DMS114 treated with DMSO at 0.1 percent for 48 hours (cell line): Measurements from ENCODE around the gene FOXF1.

Source experiments
- DNase-seq: peaks from one replicate; lab custom pipeline; 2025; ENCODE audit not compliant: unreplicated experiment; lab: John Stamatoyannopoulos, UW

Gene FOXF1

DNA sequence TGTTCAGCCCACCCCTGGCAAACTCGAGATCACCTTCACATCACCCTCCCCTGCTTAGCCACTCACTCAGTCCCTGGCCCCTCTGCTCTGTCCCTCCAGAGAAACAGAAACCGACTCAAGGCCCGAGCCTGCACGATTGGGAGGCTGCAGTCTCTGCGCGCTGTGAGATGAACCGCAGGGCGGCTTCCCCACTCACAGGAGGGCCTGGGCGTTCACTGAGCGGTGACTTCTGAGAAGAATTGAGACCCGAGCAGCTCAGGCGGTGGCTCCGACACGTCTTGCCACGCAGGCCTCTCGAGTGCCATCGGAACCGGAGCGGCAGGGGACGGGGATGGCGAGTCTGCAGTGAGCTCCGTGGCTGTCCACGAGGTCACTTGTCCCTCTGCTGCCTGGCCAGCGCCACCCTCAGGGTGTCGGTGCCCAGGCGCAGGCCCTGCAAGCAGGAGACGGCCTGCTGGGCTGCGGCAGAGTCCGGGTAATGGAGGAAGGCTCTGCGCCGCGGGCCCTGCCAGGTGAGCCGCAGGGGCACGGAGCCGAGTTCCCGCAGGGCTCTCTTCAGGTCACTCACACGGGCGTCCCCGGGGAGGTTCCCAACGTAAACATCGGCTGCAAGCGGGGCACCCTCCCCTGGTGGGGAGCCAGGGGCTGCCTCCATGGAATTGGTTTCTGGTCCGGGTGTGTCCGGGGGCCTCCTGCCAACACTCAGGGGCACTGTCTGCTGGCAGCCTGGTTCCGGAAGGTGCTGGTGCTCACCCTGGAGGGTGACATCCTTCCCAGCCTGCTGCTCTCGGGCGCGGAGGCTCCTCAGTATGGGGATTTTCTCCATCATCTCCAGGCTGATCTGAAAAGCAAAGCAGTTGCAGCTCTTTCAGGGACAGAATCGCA is 21.6 kb downstream of the FOXF1 start:
- no peak for DNase-seq

DNA sequence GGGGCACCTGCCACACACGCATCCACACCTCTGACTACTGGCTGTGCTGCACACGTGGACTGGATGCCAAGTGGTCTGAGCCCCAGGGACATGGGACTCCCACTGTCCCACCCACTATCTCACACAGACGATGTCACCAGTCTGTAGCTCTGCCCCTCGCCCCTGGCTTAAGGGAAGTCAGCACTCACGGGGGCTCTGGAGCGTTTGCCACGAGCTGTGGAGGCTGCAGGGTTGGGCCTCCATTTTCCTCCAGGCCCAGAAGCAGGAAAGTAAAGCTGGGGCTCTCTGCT is 22.1 kb downstream of the FOXF1 start:
- no peak for DNase-seq

DNA sequence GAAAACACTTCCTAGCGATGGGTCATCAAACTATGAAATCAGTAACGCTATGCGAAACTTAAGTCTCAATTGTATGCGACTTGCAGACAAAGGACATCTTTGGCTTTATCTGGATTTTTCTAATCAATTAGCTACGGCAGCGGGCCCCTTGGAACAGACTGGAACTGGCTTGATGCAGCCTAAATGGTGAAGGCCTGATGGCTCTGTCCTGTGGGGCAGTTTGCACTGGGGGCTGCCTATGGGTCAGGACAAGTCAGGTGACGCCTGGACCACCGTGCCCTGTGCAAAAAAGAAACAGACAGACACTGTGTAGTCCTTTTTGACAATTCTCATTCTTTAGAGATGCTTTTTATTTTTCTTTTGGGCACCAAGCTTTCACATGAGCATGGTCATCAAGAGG is 22.7 kb downstream of the FOXF1 start:
- DNase-seq: no peak

DNA sequence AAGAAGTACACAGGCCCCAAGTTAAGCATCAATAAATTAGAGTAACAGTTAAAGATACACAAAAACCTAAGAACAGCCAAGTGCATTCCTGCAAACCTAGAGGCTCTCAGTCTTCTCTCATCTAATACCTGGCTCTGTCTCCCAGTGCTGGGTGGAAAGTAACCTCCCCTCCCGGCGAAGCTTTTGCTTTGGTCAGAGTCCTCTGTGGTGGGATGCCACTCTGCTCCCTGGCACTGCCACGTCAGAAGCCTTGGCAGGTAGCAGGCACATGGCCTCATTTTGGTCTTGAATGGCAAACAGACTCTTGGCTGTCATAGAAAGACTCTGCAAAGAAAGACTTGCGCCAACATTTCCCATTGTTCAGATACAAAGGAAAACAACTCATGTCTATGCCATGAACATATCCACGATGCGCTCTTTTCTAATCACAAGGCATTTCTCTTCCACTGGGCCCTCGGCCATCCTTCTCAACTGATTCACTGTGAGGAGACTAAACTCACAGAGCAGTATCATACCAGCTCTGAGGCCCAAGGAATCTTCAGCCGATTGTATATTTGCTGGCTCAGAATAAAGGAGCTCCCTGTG is 23.5 kb downstream of the FOXF1 start:
- DNase-seq: no peak

DNA sequence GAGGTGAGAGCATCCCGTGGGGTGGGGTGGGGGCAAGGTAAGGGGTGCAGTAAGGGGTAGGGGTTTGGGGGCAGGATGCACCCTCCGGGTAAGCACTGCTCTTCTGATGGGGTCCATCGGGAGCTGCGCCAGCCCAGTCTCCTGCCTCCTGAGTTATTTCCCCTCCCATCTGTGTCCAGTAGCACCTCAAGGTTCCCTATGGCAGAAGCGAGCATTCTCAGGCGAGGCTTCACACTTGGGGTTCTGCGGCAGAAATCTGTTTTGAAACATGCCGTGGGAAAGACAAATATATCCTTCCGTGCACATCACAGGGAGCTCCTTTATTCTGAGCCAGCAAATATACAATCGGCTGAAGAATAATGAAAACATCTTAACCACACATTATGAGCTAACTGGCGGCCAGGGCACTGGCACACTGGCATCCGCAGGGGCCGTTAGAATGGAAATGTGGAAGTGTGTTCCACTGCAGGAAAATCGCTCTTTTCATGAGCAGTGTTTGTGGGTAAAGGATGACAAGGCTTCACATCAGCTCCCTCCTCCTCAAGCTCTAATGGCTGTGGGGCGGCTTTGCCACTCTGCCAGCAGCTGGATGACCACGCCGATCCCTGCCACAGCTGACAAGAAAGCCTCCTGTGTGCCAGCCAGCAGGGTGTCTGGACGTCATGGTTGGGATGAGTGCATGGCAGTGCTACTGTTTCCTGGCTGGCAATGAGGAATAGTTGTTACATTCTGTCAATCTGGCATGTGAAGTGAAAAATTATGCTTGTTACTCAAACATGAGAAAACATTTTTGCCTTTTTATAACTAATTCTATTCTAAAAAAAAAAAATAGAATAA is 24.7 kb downstream of the FOXF1 start:
- no peak for DNase-seq

DNA sequence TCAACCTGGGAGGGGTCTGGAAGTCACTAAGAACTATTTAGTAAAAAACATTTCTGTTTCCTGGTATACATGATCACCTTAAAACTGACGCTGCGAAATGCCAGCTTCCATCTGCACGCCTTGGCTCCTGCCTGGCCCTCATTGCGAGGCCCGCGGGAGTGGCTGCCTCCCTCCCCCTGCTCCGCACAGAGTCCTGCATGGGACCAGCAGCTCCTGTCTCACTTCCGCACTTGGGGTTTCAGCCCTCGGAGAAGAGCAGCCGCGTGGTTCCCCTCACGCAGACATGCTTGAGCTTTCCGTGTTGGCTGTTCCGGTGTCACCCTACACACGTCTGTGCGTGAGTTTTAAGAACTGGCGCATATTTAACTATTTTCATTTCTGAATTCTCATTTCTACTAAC is 26.3 kb downstream of the FOXF1 start:
- DNase-seq: no peak

DNA sequence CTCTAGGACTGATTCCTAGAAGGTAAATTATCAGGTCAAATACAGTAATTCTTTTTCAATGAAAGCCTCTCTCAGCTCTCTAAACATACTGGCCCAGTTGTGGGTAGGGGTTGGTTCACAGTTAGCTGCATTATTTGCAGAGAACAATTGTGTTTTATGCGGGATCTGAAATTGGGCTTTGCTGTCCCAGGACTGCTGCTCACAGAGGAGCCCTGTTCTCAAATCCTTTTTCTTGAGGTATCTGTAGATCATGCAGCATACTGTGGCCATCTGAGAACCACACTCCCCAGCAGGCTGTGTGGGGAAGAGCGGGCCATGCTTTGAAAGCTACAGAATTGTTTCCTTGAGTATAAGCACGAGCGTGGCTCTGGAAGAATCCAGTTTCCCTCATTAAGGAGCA is 27.2 kb downstream of the FOXF1 start:
- no peak for DNase-seq

DNA sequence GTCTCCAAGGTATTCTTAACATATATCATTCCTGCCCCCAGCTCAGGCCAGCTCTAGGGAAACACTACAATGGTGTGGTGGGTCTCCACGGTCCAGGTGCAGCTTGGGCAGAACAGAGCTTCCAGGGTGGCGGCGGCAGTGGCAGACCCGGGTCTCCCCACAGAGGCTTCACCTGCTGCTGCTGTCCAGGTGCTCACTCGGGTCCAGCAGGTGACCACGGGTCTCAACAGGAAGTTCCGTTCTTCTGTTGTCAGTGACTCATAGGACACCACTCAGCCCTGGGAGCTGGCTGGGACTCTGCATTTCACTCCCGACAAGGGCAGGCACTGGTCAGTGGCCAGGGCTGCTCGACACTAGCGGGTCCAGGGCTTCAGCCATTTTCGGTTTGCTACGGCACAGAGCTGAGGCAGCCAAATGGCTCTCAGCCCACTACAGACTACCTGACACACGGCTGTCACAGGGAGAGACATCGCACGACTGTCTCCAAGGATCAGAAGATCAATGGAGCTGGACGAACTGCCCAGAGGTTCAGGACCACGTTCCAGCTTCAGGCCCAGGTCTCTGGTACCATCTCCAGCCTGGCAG is 28.0 kb downstream of the FOXF1 start:
- no peak for DNase-seq

DNA sequence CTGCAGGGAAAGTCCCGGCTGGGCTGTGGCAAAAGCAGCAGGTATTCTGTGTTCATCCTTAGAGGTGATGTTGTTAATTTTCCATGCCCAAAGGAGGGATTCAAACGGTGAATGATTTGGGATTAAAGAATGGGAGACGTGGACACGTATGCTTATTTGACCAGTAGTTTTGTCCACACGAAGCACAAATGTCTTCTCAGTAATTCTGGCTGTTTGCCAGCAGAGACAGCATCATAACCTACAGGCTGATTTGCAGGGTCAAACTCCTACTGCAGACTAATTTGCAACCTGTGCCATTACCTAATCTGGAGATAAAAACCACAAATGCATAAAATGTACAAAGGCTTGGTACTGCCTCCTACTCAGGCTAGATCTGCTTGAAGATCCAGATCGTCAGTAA is 30.6 kb downstream of the FOXF1 start:
- DNase-seq: no peak

DNA sequence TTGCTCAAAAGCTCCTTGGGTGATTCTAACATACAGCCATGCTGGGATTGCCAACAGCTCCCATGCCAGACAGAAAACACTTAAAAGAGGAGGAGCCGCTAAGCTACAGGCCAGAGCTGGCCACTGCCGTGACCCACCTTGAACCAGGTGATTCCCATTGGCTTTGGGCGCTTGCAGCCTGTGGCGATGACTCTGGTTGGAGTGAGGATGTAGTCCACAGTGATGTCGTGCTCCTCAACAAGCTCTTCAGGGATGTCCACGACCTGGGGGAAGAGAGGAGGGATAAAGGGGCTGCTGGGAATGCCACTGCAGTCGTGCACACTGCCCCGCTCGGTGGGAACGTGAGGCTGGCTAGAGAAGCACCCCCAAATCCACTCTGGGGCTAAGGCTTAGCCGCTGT is 31.2 kb downstream of the FOXF1 start:
- DNase-seq: no peak

DNA sequence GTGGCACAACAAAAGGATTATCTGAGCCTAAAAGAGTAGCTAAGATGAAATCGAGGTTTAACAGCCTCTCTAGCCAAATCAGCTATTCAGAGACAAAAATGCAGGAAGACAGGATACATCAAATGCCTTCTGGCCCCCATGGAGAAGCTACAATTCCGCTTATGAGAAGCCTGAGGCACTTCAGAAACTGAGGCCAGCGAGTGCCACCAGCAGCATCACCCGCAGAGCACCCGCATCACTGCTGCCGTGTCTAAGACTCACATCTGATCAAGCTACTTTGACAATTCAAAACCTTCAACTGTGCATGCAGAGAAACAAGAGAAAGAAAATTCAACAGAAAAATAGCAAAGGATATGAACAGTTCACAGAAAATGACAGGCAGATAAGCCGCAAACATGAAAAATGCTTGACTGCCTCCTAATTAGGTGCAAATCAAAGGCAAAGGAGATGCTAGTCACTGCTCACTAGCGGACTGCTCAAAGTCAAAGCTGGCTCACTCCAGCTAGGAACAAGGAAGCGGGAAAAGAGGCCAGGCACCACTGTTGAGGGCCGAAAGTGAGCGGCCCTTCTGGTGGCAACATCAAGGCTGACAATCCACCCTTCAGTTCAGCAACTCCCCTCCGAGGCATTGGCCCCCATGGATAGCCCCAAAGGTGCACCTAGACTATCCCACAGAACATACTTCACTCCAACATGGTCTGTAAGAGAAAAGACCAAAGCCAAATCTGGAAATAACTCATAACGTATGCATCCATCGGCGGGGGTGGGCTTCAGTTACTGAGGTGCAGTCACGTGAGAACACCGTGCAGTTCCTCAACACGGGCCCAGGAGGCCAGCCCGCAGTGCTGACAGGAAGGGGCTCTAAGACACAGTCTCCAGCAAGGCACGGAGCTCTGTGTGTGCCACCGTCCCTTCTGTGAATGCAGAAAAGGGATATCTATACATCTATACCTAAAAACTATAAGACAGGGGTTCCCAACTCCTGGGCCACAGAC is 32.7 kb downstream of the FOXF1 start:
- no peak for DNase-seq

DNA sequence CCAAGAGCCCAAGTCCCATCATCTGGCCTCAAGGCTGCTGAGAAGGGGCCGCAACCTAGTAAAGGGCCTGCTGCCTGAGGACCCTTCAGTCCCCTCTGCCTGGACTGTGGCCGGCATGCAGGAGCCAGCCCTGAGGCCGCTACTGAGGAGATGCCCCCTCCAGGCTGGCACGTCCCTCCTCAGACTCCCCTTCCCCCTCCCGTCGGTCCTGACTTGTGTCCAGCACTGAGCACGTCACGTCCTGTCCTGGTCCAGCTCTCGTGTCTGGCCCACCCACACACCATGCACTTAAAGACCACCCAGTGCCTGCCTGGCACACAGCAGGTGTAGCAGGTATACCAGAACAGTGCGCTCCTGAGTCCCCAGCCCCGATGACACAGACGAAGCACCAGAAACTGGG is 35.2 kb downstream of the FOXF1 start:
- DNase-seq: no peak

DNA sequence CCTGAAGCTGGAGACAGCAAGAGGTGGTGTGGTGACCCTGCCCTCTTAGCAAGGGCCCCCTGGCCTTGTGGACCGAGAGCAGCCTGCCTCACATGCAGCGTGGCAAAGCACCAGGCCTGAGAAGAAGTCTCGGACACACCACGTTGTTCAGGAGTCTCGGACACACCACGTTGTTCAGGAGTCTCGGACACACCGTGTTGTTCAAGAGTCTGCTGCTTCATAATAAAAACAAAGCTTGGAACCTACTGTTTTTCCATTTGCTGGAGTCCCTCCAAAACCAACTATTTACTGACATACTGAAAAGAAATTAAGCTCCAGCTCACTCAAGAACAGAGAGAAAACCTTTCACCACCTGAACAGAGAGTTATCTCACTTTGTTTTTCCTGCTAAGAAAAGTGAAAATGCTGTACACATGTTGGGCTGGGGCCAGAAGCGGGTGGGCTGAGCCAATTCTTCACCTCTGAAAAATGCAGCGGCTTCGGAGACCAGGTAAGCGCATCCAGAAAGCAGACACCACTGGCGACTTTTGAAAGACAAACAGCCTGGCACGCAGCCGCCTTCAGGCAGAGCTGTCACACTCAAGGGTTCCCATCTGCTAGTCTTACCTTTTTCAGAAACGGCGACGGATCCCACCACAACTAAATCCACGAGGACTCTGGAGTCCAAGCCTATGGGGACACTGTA is 35.8 kb downstream of the FOXF1 start:
- no peak for DNase-seq

DNA sequence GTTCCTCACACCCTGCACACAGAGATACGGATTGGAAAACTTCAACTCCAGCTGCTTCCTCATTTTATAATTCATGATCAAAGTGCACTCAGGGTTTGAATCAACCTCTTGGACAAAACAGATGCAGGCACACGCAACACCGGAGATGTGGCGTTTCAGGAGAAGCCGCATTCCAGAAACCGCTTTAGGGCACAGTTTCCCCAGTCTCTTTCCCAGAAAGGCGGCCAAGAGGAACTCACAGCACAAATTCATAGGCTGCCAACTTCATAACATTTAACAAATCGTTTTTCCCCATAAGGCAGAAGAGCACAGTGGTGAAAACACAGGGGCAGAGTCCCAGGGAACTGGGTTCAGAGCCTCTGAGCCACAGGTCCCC is 36.3 kb downstream of the FOXF1 start:
- DNase-seq: no peak

DNA sequence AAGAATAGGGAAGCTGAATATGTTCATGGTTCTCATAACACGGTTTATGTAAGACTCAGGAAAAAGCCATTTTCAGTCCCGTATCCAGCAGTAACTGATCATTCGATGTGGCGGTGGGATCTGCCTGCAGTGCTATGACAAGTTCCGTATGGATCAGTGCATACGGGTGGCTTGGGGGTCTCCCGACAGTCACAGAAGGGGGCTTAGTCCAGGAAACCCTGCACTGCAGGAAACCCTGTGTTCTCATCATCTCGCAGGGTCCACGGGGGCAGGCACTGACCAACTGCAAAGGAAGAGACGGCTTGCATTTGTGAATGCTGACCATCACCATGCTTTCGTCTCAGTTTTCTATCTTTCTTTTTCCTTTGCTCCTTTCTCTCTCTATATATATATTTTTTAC is 37.0 kb downstream of the FOXF1 start:
- no peak for DNase-seq

DNA sequence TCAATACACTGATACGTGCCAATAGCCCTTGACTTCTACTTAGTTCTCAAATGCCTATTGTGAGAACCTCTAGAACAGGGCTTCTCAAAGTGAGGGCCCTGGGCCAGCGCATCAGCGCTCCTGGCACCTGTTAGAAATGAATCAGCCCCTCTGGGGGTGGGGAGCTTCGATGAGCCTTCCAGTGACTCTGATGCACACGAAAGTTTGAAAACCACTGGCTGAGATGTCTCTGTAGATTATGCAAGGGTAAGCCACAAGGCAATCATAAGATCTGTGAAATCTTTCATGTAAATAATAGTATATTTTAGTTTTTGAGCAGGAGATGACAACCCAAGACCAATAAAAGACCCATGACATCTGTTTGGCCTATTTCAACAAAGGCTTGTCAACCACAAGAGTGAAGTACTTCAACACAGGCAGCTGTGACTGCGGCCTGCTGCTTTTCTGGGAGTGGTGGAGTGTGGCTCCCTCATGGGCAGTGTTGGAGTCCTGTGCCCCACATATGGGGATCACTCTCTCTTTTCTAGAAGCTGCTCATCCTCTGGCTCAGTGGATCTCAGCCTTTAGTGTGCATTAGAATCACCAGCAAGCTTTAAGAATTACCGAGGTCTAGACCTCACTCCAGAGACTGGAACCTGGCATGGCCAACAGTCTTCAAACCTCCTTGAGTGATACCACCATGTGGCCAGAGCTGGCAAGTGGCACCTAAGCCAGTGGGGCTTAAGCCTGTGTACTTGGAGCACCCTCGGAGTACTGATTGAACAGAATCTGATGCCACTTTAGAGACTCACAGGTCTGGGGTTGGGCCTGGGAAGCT is 39.0 kb downstream of the FOXF1 start:
- DNase-seq: no peak

DNA sequence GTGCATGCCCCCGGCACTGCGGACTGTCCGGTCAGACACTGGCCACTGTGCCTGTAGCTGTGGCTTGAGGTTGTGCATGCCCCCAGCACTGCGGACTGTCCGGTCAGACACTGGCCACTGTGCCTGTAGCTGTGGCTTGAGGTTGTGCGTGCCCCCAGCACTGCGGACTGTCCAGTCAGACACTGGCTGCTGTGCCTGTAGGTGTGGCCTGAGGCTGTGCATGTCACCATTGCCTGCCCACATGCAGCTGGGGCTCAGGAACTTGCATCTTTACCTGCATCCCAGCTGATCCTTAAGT is 39.5 kb downstream of the FOXF1 start:
- DNase-seq: no peak

DNA sequence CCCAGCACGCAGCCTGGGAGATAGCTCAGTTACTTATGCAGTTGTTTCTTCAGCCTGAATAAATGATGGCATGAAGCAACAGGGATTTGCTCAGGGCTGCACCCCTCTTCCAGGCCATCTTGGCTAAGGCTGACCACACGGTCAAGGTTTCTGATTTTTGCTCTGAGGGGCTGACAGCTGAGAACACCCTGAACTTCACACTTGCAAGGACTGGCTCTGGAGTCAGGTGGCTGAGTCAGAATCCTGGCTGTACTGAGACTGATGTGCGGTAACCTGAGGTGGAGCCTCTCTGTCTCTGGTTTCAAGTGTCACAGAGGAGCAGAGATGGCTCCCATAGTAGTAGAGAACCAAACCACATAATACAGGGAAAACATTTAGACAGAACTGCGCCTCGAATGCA is 40.0 kb downstream of the FOXF1 start:
- no peak for DNase-seq

DNA sequence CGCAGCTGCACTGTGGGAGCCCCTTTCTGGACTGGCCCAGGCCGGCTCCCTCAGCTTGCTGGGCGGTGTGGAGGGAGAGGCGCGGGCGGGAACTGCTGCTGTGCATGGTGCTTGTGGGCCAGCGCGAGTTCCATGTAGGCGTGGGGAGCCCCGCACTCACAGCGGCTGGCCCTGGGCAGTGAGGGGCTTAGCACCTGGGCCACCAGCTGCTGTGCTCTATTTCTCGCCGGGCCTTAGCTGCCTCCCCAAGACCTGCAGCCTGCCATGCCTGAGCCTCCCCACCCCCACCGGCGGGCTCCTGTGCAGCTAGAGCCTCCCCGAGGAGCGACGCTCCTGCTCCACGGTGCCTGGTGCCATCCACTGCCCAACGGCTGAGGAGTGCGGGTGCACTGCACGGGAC is 43.0 kb downstream of the FOXF1 start:
- no peak for DNase-seq

DNA sequence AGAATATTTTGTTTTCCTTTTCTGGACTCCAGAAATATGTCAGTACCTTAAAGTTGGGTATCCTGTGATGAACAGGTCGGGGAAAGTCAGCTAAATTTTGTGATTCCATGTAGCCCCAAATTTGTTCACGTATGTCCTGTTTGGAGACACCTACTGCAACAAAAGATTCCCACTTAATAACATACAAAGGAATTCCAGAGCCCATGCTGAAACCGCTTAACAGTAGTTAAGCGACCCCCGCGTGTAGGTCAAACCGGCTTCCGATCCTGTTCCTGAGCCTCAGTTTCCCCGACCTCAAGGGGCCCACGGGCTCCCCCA is 44.2 kb downstream of the FOXF1 start:
- no peak for DNase-seq
